Tibial nerve (tissue), 4 donors: ENCODE data around the gene CPNE6. TPM values are rescaled to one million over a fixed set of nuclear protein-coding genes. Genes with fewer than 3 reads are reported as not detected.

Experiments
- DNase-seq, 2 donors: peaks; one replicate each; pipeline ENCODE4 v3.0.0-alpha.2; 2019; ENCODE audit warnings: low spot score in 2 of 2
- H3K27ac ChIP-seq, 4 donors: fragments of 200-600 bp; sonication (generic) in 3 of 4; one replicate each; pipeline ENCODE4 v1.5.1; 2017 to 2019; ENCODE audit warnings: mild to moderate bottlenecking in 1 of 4
- H3K27me3 ChIP-seq, 2 donors: fragments of 200-600 bp; sonication (generic) in 1 of 2; one replicate each; pipeline versions ENCODE4 v1.5.1 to v1.6.0; 2017 to 2019
- H3K36me3 ChIP-seq, 3 donors: fragments of 200-600 bp; sonication (generic); one replicate each; pipeline ENCODE4 v1.5.1; 2018 to 2019
- H3K4me1 ChIP-seq, 4 donors: fragments of 200-600 bp; sonication (generic) in 3 of 4; one replicate each; pipeline ENCODE4 v1.5.1; 2017 to 2019
- H3K4me3 ChIP-seq, 4 donors: fragments of 200-600 bp; sonication (generic) in 3 of 4; one replicate each; pipeline ENCODE4 v1.5.1; 2017 to 2019; ENCODE audit warnings: mild to moderate bottlenecking in 1 of 4, moderate library complexity in 1 of 4
- H3K9me3 ChIP-seq, 4 donors: fragments of 200-600 bp; sonication (generic) in 3 of 4; one replicate each; pipeline ENCODE4 v1.5.1; 2017 to 2019
- EP300 ChIP-seq, 2 donors: sonication (generic); formaldehyde crosslinking; IDR thresholded peaks; one replicate each; pipeline ENCODE4 v1.6.1; 2017; ENCODE audit warnings: antibody characterized with exemption in 2 of 2, mild to moderate bottlenecking in 1 of 2
- POLR2A ChIP-seq, 2 donors: fragments of 450-650 bp; IDR thresholded peaks; one replicate each; pipeline ENCODE4 v1.6.1; 2017; ENCODE audit warnings: antibody characterized with exemption in 2 of 2, mild to moderate bottlenecking in 2 of 2, moderate library complexity in 2 of 2
- WGBS, 2 donors: methylation state at CpG; one replicate each; pipeline ENCODE4 v1.1.5; 2018; 5-methylcytosine and 5-hydroxymethylcytosine counted together
- total RNA-seq, 4 donors: library from RNA; depleted of rRNA; stranded (reverse); fragments of >200 nt; gene quantifications; one replicate each; pipeline ENCODE4 v1.1.0, GENCODE V29; 2016
- TF ChIP-seq, protein P1 (sequence below), 5 experiments: fragments of 200-600 bp in 3 of 5; fragments of 450-650 bp in 2 of 5; sonication (generic) in 3 of 5; IDR thresholded peaks; one replicate each; pipeline ENCODE4 v1.5.1; 2016 to 2019; ENCODE audit warnings: antibody characterized with exemption in 5 of 5, mild to moderate bottlenecking in 3 of 5, moderate library complexity in 2 of 5

Gene CPNE6
- total RNA-seq, 4 donors from 2014 or later, result not detected

DNA sequence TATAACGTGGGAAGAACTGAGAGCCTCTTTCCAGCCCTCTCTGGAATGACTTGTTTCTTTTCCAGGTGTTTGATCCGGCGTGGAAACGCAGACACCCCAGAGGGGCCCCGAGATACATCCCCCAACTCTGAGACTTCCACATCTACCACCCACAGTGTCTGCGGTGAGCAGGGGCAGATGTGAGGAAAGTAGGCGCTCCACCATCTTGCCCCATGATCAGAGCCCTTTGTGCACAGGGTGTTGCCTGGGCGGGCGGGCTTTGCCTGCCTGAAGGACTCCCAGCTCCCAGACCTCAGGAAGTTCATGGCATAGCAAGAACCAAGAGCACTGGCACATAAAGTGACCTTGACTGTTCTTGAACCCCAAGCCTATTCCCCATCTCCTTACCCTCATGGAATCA is 16.7 kb upstream of the CPNE6 start:
- WGBS, 2 donors, result 92 to 93% methylated on average over 9 of the region's 9 CpGs
- peaks cover 0 to 19% (median 12%) of the 10 kb centered on the region in 4 donors for H3K4me1 ChIP-seq

DNA sequence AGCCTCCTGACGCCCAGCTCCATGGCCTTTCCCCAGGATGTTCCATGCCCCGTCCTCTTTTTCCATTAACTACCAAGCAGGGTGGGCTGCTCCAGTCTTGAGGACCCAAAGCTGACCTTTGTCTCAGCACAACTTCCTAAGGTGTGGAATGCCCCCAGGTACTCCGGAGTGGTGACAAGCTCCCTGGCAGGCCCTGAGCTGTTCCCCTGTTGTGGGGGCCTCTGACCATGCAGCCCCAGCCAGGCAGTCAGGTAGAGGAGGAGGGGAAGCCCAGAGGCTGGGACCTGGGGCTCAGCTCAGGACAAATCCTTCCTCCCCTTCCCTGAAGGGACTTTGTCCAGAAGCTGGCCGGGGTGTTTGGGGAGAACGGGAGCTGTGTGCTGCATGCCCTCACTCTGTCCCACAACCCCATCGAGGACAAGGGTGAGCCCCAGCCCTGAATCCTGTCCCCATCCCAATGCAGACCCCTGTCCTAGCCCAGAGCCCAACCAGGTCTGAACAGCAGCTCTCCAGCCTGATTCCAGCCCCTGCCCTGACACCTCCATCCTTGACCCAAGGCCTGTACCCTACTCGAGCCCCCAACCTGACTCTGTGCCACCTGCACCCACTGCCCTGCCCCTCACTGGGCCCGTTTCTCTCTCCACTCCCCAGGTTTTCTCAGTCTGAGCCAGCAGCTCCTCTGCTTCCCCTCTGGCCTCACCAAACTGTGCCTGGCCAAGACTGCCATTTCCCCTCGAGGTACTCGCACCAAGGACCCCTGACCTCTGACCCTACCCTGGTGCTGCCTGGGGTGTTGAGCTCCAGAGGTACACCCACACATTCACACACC is 15.2 kb upstream of the CPNE6 start:
- Histone ChIP-seq H3K4me1 (peaks cover 0 to 17% (median 11%) of the 10 kb centered on the region in 4 donors), H3K27me3 (no peaks in the 10 kb centered on the region), H3K9me3 (no peaks in the 10 kb centered on the region), H3K4me3 (no peak overlapping the region), H3K27ac (no peak overlapping the region), H3K36me3 (no peaks in the 10 kb centered on the region)
- 70 to 75% methylated on average over 10 of the region's 10 CpGs for WGBS, 2 donors
- TF ChIP-seq, protein P1, sequence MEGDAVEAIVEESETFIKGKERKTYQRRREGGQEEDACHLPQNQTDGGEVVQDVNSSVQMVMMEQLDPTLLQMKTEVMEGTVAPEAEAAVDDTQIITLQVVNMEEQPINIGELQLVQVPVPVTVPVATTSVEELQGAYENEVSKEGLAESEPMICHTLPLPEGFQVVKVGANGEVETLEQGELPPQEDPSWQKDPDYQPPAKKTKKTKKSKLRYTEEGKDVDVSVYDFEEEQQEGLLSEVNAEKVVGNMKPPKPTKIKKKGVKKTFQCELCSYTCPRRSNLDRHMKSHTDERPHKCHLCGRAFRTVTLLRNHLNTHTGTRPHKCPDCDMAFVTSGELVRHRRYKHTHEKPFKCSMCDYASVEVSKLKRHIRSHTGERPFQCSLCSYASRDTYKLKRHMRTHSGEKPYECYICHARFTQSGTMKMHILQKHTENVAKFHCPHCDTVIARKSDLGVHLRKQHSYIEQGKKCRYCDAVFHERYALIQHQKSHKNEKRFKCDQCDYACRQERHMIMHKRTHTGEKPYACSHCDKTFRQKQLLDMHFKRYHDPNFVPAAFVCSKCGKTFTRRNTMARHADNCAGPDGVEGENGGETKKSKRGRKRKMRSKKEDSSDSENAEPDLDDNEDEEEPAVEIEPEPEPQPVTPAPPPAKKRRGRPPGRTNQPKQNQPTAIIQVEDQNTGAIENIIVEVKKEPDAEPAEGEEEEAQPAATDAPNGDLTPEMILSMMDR (IDR thresholded peaks at IDR 0.05), result no peak
- TF ChIP-seq EP300 (IDR thresholded peaks at IDR 0.05), result no peak
- TF ChIP-seq POLR2A (IDR thresholded peaks at IDR 0.05), result no peak
- DNase-seq, result no peak

More for the DNA sequence above, 16.7 kb upstream of the CPNE6 start:
- H3K36me3 ChIP-seq, result no peaks in the 10 kb centered on the region
- no peaks in the 10 kb centered on the region for H3K9me3 ChIP-seq
- DNase-seq, result no peak
- no peaks in the 10 kb centered on the region for H3K27me3 ChIP-seq
- TF ChIP-seq POLR2A (IDR thresholded peaks at IDR 0.05), result no peak
- TF ChIP-seq EP300 (IDR thresholded peaks at IDR 0.05), result no peak
- TF ChIP-seq, protein P1 (IDR thresholded peaks at IDR 0.05), result no peak
- H3K27ac ChIP-seq, result no peak overlapping the region
- no peak overlapping the region for H3K4me3 ChIP-seq

GRCh38 chr14:24056800-24057184 is 14.6 kb upstream of the CPNE6 start:
- 60 to 75% methylated on average over 8 of the region's 8 CpGs for WGBS, 2 donors
- no peak for DNase-seq

GRCh38 chr14:24057271-24057670 is 14.1 kb upstream of the CPNE6 start:
- Histone ChIP-seq H3K27me3 (no peaks in the 10 kb centered on the region), H3K36me3 (no peaks in the 10 kb centered on the region), H3K27ac (no peak overlapping the region), H3K4me1 (peaks cover 0 to 9% (median 6%) of the 10 kb centered on the region in 4 donors), H3K4me3 (no peak overlapping the region), H3K9me3 (no peaks in the 10 kb centered on the region)
- WGBS, 2 donors, result 80 to 84% methylated on average over 2 of the region's 2 CpGs
- TF ChIP-seq EP300 (IDR thresholded peaks at IDR 0.05) (no peak), POLR2A (IDR thresholded peaks at IDR 0.05) (no peak)
- TF ChIP-seq, protein P1 (IDR thresholded peaks at IDR 0.05), result no peak
- DNase-seq, result no peak

More at GRCh38 chr14:24056800-24057184, 14.6 kb upstream of the CPNE6 start:
- no peak overlapping the region for H3K27ac ChIP-seq
- no peaks in the 10 kb centered on the region for H3K27me3 ChIP-seq
- H3K4me3 ChIP-seq, result no peak overlapping the region
- TF ChIP-seq POLR2A (IDR thresholded peaks at IDR 0.05) (no peak), EP300 (IDR thresholded peaks at IDR 0.05) (no peak)
- TF ChIP-seq, protein P1 (IDR thresholded peaks at IDR 0.05), result no peak
- peaks cover 0 to 13% (median 9%) of the 10 kb centered on the region in 4 donors for H3K4me1 ChIP-seq
- no peaks in the 10 kb centered on the region for H3K36me3 ChIP-seq
- H3K9me3 ChIP-seq, result no peaks in the 10 kb centered on the region

DNA sequence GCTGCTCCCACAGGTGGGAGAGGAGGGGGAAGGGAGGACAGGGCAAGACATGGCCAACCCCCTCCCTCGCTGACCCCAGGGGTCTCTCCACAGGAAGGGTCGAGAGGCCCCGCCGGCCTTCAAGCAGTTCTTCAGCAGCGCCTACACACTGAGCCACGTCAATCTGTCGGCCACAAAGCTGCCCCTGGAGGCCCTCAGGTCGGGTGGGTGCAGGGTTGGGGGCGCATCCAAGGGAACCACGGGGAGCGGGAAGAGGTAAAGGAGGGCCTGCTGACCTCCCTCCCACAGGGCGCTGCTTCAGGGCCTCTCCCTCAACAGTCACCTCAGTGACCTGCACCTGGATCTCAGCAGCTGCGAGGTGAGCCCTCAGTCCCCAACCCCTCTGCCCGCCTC is 13.5 kb upstream of the CPNE6 start:
- TF ChIP-seq, protein P1 (IDR thresholded peaks at IDR 0.05), result no peak
- no peak for TF ChIP-seq POLR2A (IDR thresholded peaks at IDR 0.05)
- no peak for TF ChIP-seq EP300 (IDR thresholded peaks at IDR 0.05)
- 49 to 61% methylated on average over 6 to 14 of the region's 14 CpGs for WGBS, 2 donors

More for the DNA sequence above, 13.5 kb upstream of the CPNE6 start:
- no peak for DNase-seq
- H3K9me3 ChIP-seq, result no peaks in the 10 kb centered on the region
- H3K4me3 ChIP-seq, result no peak overlapping the region
- no peaks in the 10 kb centered on the region for H3K36me3 ChIP-seq
- H3K4me1 ChIP-seq, result peaks cover 0 to 3% (median 0%) of the 10 kb centered on the region in 4 donors
- H3K27ac ChIP-seq, result no peak overlapping the region
- H3K27me3 ChIP-seq, result no peaks in the 10 kb centered on the region
